Kidney epithelial cell (primary cell): Measurements from ENCODE around the gene OSBPL9. TPM values are rescaled to one million over a fixed set of nuclear protein-coding genes. Genes with fewer than 3 reads are reported as not detected.
"Not testable (repeated sequence)": the region's sequence is repeated elsewhere in the genome, so short reads cannot be mapped to it uniquely, and the experiment has no call there.

Source experiments
- DNase-seq: peaks from one replicate; pipeline ENCODE4 v3.0.0-alpha.2; 2010; ENCODE audit warnings: low read depth
- H3K27me3 ChIP-seq: 2 replicates; pipeline ENCODE4 v1.6.0; 2011; ENCODE audit warnings: low read length; ENCODE audit not compliant: control insufficient read depth, insufficient read depth
- H3K36me3 ChIP-seq: 2 replicates; pipeline ENCODE4 v1.5.1; 2011; ENCODE audit warnings: low read length; ENCODE audit not compliant: control insufficient read depth, insufficient read depth
- H3K4me3 ChIP-seq: 2 replicates; pipeline ENCODE4 v1.5.1; 2011; ENCODE audit warnings: low read depth, mild to moderate bottlenecking, control low read depth, low read length
- total RNA-seq: library from RNA; depleted of rRNA; stranded (reverse); fragments of >200 nt; gene quantifications from 2 replicates; pipeline ENCODE4 v1.2.3, GENCODE V29; 2015
- TF ChIP-seq, protein P1 (sequence below): IDR thresholded peaks from 2 replicates; pipeline ENCODE4 v1.5.1; 2011; ENCODE audit warnings: mild to moderate bottlenecking, moderate library complexity, low read length, control low read depth, inconsistent platforms; ENCODE audit not compliant: insufficient read depth, poor library complexity, severe bottlenecking

Gene OSBPL9
- total RNA-seq, 1 donor from 2014 or later: 94.1 TPM

DNA sequence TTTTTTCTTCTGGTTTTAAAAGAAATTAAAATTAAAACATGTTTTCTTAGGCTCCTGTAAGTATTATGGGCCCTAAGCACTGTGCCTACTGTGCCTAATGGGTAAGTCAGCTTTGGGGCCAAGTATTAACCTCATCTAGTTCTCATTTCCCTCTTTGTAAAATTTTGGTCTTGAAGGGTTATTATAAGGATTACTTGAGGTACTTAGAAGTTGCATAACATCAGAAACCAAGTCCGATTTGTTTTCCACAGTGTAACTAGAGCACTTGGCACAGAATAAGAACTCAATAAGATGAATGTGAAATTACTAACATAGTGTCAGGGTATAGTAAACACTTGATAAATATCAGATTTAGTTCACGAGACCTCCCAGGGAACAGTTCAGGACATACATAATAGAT lies 16.4 kb upstream of the OSBPL9 start:
- no peaks in the 10 kb centered on the region for H3K36me3 ChIP-seq
- TF ChIP-seq, protein P1, sequence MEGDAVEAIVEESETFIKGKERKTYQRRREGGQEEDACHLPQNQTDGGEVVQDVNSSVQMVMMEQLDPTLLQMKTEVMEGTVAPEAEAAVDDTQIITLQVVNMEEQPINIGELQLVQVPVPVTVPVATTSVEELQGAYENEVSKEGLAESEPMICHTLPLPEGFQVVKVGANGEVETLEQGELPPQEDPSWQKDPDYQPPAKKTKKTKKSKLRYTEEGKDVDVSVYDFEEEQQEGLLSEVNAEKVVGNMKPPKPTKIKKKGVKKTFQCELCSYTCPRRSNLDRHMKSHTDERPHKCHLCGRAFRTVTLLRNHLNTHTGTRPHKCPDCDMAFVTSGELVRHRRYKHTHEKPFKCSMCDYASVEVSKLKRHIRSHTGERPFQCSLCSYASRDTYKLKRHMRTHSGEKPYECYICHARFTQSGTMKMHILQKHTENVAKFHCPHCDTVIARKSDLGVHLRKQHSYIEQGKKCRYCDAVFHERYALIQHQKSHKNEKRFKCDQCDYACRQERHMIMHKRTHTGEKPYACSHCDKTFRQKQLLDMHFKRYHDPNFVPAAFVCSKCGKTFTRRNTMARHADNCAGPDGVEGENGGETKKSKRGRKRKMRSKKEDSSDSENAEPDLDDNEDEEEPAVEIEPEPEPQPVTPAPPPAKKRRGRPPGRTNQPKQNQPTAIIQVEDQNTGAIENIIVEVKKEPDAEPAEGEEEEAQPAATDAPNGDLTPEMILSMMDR: no peak
- DNase-seq: no peak
- no peaks in the 10 kb centered on the region for H3K27me3 ChIP-seq
- H3K4me3 ChIP-seq: no peak overlapping the region

DNA sequence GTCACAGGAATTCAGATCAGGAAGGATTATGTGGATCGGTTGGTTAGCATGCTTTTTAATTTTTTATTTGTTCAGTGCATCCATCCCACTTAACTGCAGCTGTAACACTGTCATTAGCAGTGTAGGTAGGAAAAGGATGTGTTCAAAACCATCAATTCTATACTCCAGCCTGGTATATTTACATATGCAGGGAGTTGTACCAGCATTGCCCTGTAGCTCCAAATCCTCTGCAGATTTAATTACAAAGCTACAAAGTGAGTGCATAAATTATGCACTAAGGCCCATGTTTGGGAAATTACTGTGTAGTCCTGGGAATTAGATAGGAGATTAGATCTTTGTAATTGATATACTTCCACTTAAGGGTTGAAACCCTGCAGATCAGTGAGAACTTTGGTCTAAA lies 15.9 kb upstream of the OSBPL9 start:
- TF ChIP-seq, protein P1: no peak
- no peaks in the 10 kb centered on the region for H3K27me3 ChIP-seq
- H3K4me3 ChIP-seq: no peak overlapping the region
- no peaks in the 10 kb centered on the region for H3K36me3 ChIP-seq
- no peak for DNase-seq

DNA sequence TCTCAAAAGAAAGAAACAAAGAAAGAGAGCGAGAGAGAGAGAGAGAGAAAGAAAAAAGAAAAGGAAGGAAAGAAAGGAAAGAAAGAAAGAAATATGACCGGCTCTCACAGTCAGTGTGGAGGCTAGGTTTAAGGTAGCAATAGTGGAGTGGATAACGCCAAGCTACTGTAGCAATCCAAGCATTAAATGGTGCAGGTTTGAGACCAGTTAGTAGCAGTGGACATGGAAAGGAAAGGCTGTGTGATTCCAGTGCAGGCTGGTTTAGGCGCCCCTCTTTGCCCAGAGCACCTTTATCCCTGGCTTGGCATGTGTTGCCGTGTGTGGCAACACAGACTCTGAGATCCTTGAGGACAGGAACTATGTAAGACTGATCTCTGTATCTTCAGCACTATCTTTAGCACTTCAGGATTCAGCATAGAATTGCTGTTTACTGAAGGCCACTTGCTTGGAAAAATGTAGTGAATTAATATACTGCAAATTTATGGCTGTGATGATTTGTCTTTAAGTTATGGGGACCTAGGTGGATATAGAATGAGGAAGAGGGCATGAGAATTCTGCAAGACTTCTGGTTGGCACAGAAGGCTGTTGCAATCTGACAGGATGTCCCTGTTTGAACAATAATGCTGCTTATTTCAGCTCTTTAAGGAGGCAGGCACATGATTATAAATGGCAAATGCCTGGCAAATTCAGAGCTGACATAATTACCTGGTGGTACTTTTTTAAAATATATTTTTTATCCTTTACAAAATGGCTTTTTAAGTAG lies 10.8 kb upstream of the OSBPL9 start:
- H3K36me3 ChIP-seq: no peaks in the 10 kb centered on the region
- no peaks in the 10 kb centered on the region for H3K27me3 ChIP-seq
- TF ChIP-seq, protein P1: no peak
- no peak for DNase-seq
- H3K4me3 ChIP-seq: no peak overlapping the region

DNA sequence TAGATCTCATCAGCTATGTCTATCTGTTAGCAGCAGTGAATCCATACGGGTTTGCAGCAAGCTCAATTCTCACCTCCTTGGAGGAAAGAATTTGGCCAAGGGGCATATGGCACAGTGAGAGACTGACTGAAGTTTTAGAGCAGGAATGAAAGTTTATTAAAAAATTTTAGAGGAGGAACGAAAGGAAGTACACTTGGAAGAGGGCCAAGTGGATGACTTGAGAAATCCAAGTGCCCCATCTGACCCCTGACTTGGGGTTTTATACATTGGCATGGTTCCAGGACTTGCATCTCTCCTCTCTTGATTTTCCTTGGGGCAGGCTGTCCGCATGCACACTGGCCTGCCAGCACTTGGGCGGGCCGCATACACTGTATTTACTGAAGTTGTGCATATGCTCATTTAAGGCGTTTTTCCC lies 9.2 kb upstream of the OSBPL9 start:
- TF ChIP-seq, protein P1: no peak
- H3K36me3 ChIP-seq: no peaks in the 10 kb centered on the region
- H3K27me3 ChIP-seq: no peaks in the 10 kb centered on the region
- H3K4me3 ChIP-seq: no peak overlapping the region
- no peak for DNase-seq

DNA sequence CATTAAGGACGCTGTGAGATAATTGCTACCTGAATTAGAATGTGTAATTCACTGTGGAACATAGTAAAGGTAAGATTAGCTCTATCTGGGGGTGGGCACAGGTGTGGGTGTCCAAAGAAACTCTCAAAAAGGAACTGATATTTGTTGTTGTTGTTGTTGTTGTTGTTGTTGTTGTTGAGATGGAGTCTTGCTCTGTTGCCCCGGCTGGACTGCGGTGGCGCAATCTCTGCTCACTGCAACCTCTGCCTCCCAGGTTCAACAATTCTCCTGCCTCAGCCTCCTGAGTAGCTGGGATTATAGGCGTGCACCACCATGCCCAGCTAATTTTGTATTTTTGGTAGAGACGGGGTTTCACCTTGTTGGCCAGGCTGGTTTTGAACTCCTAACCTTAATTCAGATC lies 6.8 kb upstream of the OSBPL9 start:
- H3K36me3 ChIP-seq, H3K27me3 ChIP-seq, DNase-seq, H3K4me3 ChIP-seq: not testable (repeated sequence)

DNA sequence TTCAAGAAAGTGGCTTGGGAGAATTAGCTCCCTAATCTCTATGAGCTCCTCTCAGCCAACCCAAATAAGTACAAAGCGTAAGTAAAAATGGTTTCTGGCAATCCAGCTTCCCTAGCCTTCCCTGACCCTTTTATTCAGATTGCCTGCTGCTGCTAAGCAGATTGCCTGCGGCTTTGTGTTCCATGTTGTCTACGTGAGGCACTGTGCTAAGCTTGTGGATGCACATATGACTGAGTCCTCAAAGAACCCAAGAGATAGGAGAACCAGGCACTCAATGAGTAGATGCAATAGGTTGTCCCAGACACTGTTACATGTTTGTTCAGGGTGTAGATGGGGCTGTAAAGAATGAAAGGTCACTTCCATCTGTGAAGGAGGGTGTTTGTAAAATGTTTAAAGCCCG lies 6.3 kb upstream of the OSBPL9 start:
- no peak for DNase-seq
- TF ChIP-seq, protein P1: no peak
- Histone ChIP-seq H3K36me3 (no peaks in the 10 kb centered on the region), H3K27me3 (no peaks in the 10 kb centered on the region), H3K4me3 (no peak overlapping the region)
